Mesothelial cell of epicardium (in vitro differentiated cells): Measurements from ENCODE around the gene MOV10. TPM values are rescaled to one million over a fixed set of nuclear protein-coding genes. Genes with fewer than 3 reads are reported as not detected.
"Not testable (repeated sequence)": the region's sequence is repeated elsewhere in the genome, so short reads cannot be mapped to it uniquely, and the experiment has no call there.

Experiments used
- DNase-seq, 2 experiments: peaks; one replicate each; pipeline ENCODE4 v3.0.0; 2021; ENCODE audit warnings: low spot score in 2 of 2; ENCODE audit not compliant: unreplicated experiment in 2 of 2
- H3K27ac Mint-ChIP-seq: 2 replicates; pipeline ENCODE4 v1.8.0; 2021; ENCODE audit warnings: mixed read lengths
- H3K27me3 Mint-ChIP-seq: 2 replicates; pipeline ENCODE4 v1.8.0; 2021; ENCODE audit warnings: low read depth, mixed read lengths
- H3K36me3 Mint-ChIP-seq: 2 replicates; pipeline ENCODE4 v1.8.0; 2021; ENCODE audit warnings: mixed read lengths
- H3K4me1 Mint-ChIP-seq: 2 replicates; pipeline ENCODE4 v1.8.0; 2021; ENCODE audit warnings: mixed read lengths
- H3K4me3 Mint-ChIP-seq: 2 replicates; pipeline ENCODE4 v1.8.0; 2021; ENCODE audit warnings: mild to moderate bottlenecking, moderate library complexity, mixed read lengths
- H3K9me3 Mint-ChIP-seq: 2 replicates; pipeline ENCODE4 v1.8.0; 2021; ENCODE audit warnings: mixed read lengths
- CTCF ChIP-seq: fragments of 200-600 bp; sonication (generic); IDR thresholded peaks from one replicate; pipeline ENCODE4 v1.5.0; 2021; ENCODE audit warnings: antibody characterized with exemption; ENCODE audit not compliant: unreplicated experiment
- total RNA-seq: library from RNA; stranded (reverse); gene quantifications from 3 replicates; pipeline ENCODE4 v1.2.1, GENCODE V29; 2021

Gene MOV10
- total RNA-seq, 1 donor from 2014 or later = 163 TPM

DNA sequence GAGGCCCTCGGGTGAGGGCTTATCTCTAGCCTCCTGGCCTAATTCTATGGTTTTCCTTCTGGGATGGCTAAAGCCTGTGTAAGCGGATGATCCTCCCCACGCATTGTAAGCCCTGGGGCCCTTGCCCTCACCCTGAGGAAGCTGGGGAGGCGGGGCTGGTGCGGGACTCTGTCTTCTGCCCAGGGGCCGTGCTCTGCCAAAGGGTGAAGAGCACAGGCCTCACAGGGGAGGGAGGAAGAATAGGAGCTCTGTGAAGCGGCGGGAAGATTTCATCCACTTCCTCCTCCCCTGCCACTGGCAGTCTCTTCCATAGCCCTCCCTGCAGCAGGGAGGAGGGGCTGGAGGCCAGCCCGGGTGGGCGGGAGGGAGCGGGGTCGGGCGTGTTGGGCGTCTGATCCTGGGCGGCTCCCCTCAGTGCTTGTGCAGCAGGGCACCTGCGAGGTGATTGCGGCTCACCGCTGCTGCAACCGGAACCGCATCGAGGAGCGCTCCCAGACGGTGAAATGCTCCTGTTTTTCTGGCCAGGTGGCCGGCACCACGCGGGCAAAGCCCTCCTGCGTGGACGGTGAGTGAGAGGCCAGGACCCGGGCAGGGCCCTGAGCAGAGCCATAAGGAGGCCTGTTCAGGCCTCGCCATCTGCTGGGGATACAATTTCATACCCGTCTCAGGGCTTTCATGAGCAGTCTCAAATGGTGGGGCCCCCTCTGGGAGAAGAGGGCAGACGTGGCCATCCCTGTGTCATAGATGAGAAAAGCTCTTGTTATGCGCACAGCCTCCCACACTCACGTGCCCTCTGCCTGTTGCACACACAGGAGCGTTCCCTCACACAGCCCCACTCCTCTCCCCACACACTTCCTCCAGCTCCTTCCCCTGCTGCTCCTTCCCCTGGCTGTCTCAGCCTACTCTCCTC is 48.4 kb downstream of the MOV10 start:
- no peaks in the 10 kb centered on the region for H3K36me3 Mint-ChIP-seq
- TF ChIP-seq CTCF = no peak
- H3K4me3 Mint-ChIP-seq = peak overlapping the region; percentile 67
- no peaks in the 10 kb centered on the region for H3K9me3 Mint-ChIP-seq
- H3K27me3 Mint-ChIP-seq = peaks cover 13% of the 10 kb centered on the region
- DNase-seq = no peak
- H3K4me1 Mint-ChIP-seq = peaks cover 22% of the 10 kb centered on the region
- H3K27ac Mint-ChIP-seq = peak overlapping the region; percentile 97

DNA sequence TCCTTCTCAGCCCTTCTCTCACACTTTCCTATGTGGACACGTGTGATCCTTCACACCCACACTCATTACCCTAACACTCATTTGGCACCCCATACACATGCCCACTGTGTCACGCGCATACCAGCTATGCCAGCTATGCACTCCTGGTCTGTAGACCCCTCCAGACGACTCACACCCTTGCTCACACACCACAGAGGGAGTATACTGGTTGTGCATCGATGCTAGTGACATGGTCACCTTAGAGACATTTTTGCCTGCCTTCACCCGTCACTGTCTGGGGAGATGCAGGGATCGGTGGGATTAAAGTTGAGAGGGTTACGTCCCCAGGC is 49.0 kb downstream of the MOV10 start:
- no peaks in the 10 kb centered on the region for H3K9me3 Mint-ChIP-seq
- H3K4me3 Mint-ChIP-seq = peak overlapping the region; percentile 3
- peaks cover 22% of the 10 kb centered on the region for H3K4me1 Mint-ChIP-seq
- peaks cover 13% of the 10 kb centered on the region for H3K27me3 Mint-ChIP-seq
- H3K36me3 Mint-ChIP-seq = no peaks in the 10 kb centered on the region
- TF ChIP-seq CTCF = no peak
- peak overlapping the region; percentile 3 for H3K27ac Mint-ChIP-seq
- DNase-seq = no peak

DNA sequence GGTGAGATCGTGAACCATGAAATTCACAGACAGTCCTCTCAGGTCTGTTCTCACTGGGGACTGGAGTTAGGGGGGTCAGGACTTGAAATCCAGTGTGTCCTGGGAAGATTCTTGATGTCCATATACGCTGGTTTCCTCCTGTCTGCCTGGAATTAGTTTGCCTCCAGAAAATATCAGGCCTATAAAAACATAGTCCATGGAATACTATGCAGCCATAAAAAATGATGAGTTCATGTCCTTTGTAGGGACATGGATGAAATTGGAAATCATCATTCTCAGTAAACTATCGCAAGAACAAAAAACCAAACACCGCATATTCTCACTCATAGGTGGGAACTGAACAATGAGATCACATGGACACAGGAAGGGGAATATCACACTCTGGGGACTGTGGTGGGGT is 49.8 kb downstream of the MOV10 start:
- not testable (repeated sequence) for H3K36me3 Mint-ChIP-seq, DNase-seq, H3K9me3 Mint-ChIP-seq, H3K4me3 Mint-ChIP-seq, H3K27me3 Mint-ChIP-seq, H3K27ac Mint-ChIP-seq
- H3K4me1 Mint-ChIP-seq = peaks cover 20% of the 10 kb centered on the region

DNA sequence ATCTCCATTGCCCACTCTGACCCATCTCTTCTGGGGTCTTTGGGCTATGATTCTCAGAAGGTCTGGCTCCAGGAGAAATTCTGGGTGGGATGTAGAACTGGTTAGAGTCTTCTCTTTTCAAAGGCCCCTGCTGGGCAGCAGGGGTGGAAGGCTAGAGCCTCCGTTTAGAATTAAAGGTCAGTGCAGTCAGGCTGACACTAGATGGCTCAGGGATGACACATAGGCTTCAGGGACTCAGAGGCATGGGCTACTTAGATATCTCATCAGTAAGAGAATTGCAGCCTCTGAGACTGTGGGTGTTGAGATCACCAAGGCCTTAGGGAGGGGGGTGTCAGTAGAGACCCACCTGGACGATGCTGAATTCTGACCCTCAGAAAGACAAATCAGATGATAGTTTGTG is 53.3 kb downstream of the MOV10 start:
- TF ChIP-seq CTCF = no peak
- Mint-ChIP-seq H3K4me3 (no peak overlapping the region), H3K36me3 (no peaks in the 10 kb centered on the region), H3K27ac (no peak overlapping the region), H3K27me3 (no peaks in the 10 kb centered on the region), H3K9me3 (no peaks in the 10 kb centered on the region), H3K4me1 (peaks cover 17% of the 10 kb centered on the region)
- DNase-seq = no peak

DNA sequence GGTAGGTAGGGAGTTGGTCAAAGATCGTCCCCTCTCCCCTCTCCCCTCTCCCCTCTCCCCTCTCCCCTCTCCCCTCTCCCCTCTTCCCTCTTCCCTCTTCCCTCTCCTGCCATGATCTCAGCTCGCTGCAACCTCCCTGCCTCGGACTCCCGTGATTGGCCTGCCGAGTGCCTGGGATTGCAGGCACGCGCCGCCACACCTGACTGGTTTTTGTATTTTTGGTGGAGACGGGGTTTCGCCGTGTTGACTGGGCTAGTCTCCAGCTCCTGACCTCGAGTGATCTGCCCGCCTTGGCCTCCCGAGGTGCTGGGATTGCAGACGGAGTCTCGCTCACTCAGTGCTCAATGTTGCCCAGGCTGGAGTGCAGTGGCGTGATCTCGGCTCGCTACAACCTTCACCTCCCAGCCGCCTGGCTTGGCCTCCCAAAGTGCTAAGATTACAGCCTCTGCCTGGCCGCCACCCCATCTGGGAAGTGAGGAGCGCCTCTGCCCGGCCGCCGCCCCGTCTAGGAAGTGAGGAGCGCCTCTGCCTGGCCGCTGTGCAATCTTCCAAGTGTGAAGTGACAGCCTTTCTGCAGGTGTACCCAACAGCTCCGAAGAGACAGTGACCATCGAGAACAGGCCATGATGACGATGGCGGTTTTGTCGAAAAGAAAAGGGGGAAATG is 54.0 kb downstream of the MOV10 start:
- not testable (repeated sequence) for H3K4me3 Mint-ChIP-seq, H3K36me3 Mint-ChIP-seq, H3K9me3 Mint-ChIP-seq, DNase-seq, H3K27me3 Mint-ChIP-seq, H3K27ac Mint-ChIP-seq
- H3K4me1 Mint-ChIP-seq = peaks cover 10% of the 10 kb centered on the region

GRCh38 chr1:112729011-112729410 is 54.6 kb downstream of the MOV10 start:
- not testable (repeated sequence) for H3K36me3 Mint-ChIP-seq, H3K4me1 Mint-ChIP-seq

GRCh38 chr1:112729909-112730308 is 55.5 kb downstream of the MOV10 start:
- TF ChIP-seq CTCF = no peak
- no peak overlapping the region for H3K27ac Mint-ChIP-seq

More at GRCh38 chr1:112729011-112729410, 54.6 kb downstream of the MOV10 start:
- H3K27me3 Mint-ChIP-seq, H3K4me3 Mint-ChIP-seq, H3K27ac Mint-ChIP-seq, H3K9me3 Mint-ChIP-seq, DNase-seq: not testable (repeated sequence)

More at GRCh38 chr1:112729909-112730308, 55.5 kb downstream of the MOV10 start:
- Mint-ChIP-seq H3K4me1 (peaks cover 8% of the 10 kb centered on the region), H3K36me3 (no peaks in the 10 kb centered on the region), H3K27me3 (peaks cover 1% of the 10 kb centered on the region), H3K9me3 (no peaks in the 10 kb centered on the region), H3K4me3 (no peak overlapping the region)
- DNase-seq = no peak
